Upper lobe of left lung (tissue), 6 donors: ENCODE measurements around the gene TRMT61B. TPM values are rescaled to one million over a fixed set of nuclear protein-coding genes. Genes with fewer than 3 reads are reported as not detected.

Experiments
- ATAC-seq, 2 donors: fragments of 200-7000 bp; cut with Tn5 transposase; one replicate each; pipeline ENCODE4 v1.9.1; 2022; ENCODE audit warnings: mild to moderate bottlenecking in 2 of 2, moderate library complexity in 2 of 2; ENCODE audit not compliant: low FRiP score in 2 of 2
- DNase-seq, 2 donors: peaks; one replicate each; pipeline ENCODE4 v3.0.0-alpha.2; 2019 to 2020
- H3K27ac ChIP-seq, 4 donors: fragments of 200-600 bp; sonication (generic); one replicate each; pipeline ENCODE4 v1.5.1; 2016 to 2019
- H3K27me3 ChIP-seq, 4 donors: fragments of 200-600 bp; sonication (generic); one replicate each; pipeline ENCODE4 v1.5.1; 2017 to 2019
- H3K36me3 ChIP-seq, 4 donors: fragments of 200-600 bp; sonication (generic); one replicate each; pipeline ENCODE4 v1.5.1; 2016 to 2019
- H3K4me1 ChIP-seq, 4 donors: fragments of 200-600 bp; sonication (generic); one replicate each; pipeline ENCODE4 v1.5.1; 2018 to 2019
- H3K4me3 ChIP-seq, 4 donors: fragments of 200-600 bp; sonication (generic); one replicate each; pipeline ENCODE4 v1.5.1; 2017 to 2019; ENCODE audit warnings: mild to moderate bottlenecking in 2 of 4, moderate library complexity in 1 of 4
- H3K9me3 ChIP-seq, 4 donors: fragments of 200-600 bp; sonication (generic); one replicate each; pipeline ENCODE4 v1.5.1; 2018 to 2019
- CTCF ChIP-seq, 6 experiments: fragments of 450-650 bp in 4 of 6; fragments of 200-600 bp in 2 of 6; sonication (generic) in 2 of 6; IDR thresholded peaks; one replicate each; pipeline ENCODE4 v1.5.1; 2016 to 2019; ENCODE audit warnings: antibody characterized with exemption in 6 of 6
- EP300 ChIP-seq, 4 donors: sonication (generic); formaldehyde crosslinking; IDR thresholded peaks; one replicate each; pipeline ENCODE4 v1.5.1; 2017; ENCODE audit warnings: antibody characterized with exemption in 4 of 4, control low read depth in 2 of 4
- POLR2A ChIP-seq, 4 donors: fragments of 450-650 bp; IDR thresholded peaks; one replicate each; pipeline ENCODE4 v1.5.1; 2016 to 2017; ENCODE audit warnings: antibody characterized with exemption in 4 of 4, mild to moderate bottlenecking in 2 of 4
- POLR2AphosphoS5 ChIP-seq, 2 donors: sonication (generic); formaldehyde crosslinking; IDR thresholded peaks; one replicate each; pipeline ENCODE4 v1.5.1; 2017; ENCODE audit warnings: antibody characterized with exemption in 2 of 2
- WGBS, 2 donors: methylation state at CpG; one replicate each; pipeline ENCODE4 v1.1.5; 2017 to 2018; 5-methylcytosine and 5-hydroxymethylcytosine counted together
- total RNA-seq, 6 donors: library from RNA; depleted of rRNA in 4 of 6; stranded (reverse); fragments of >200 nt in 4 of 6; gene quantifications; one replicate each; pipeline versions ENCODE4 v1.1.0 to v1.2.1, GENCODE V29; 2016 to 2021
- donor health status: DM: no; HTN: no; CAD: no; lungs with moderate emphysema.
- donor health status: DM: no; HTN: yes; CAD: no; lungs with severe emphysema.

TRMT61B gene
- total RNA-seq, 6 donors from 2014 or later: 7.9 to 12.5 (median 9.7) TPM

- H3K27ac ChIP-seq: no peak overlapping the region
- TF ChIP-seq POLR2A (IDR thresholded peaks at IDR 0.05) (no peak), EP300 (IDR thresholded peaks at IDR 0.05) (no peak), POLR2AphosphoS5 (IDR thresholded peaks at IDR 0.05) (no peak), CTCF (IDR thresholded peaks at IDR 0.05) (no peak)
- H3K27me3 ChIP-seq: no peaks in the 10 kb centered on the region
- ATAC-seq (no peak), DNase-seq (no peak)
- no peaks in the 10 kb centered on the region for H3K9me3 ChIP-seq
- H3K4me3 ChIP-seq: no peak overlapping the region
- no peaks in the 10 kb centered on the region for H3K4me1 ChIP-seq
- H3K36me3 ChIP-seq: peaks cover 0 to 26% (median 5%) of the 10 kb centered on the region in 4 donors
Observed at GRCh38 chr2:28855977-28856376, 14.1 kb downstream of the TRMT61B start.

GRCh38 chr2:28855193-28855592 is 14.9 kb downstream of the TRMT61B start:
- ATAC-seq (no peak), DNase-seq (no peak)
- no peak for TF ChIP-seq CTCF (IDR thresholded peaks at IDR 0.05)
- TF ChIP-seq EP300 (IDR thresholded peaks at IDR 0.05): no peak
- TF ChIP-seq POLR2A (IDR thresholded peaks at IDR 0.05): no peak
- no peak for TF ChIP-seq POLR2AphosphoS5 (IDR thresholded peaks at IDR 0.05)
- WGBS, 2 donors: 94 to 100% methylated on average over 1 of the region's 1 CpG
- no peak overlapping the region for H3K4me3 ChIP-seq
- H3K36me3 ChIP-seq: peaks cover 0 to 22% (median 0%) of the 10 kb centered on the region in 4 donors
- no peak overlapping the region for H3K27ac ChIP-seq
- no peaks in the 10 kb centered on the region for H3K27me3 ChIP-seq
- no peaks in the 10 kb centered on the region for H3K9me3 ChIP-seq
- H3K4me1 ChIP-seq: no peaks in the 10 kb centered on the region

GRCh38 chr2:28842042-28842441 is 28.1 kb downstream of the TRMT61B start:
- TF ChIP-seq EP300 (IDR thresholded peaks at IDR 0.05) (no peak), CTCF (IDR thresholded peaks at IDR 0.05) (no peak), POLR2A (IDR thresholded peaks at IDR 0.05) (no peak), POLR2AphosphoS5 (IDR thresholded peaks at IDR 0.05) (no peak)
- Histone ChIP-seq H3K4me3 (no peak overlapping the region), H3K4me1 (no peaks in the 10 kb centered on the region), H3K27ac (no peak overlapping the region), H3K36me3 (peaks cover 0 to 6% (median 2%) of the 10 kb centered on the region in 4 donors), H3K27me3 (no peaks in the 10 kb centered on the region), H3K9me3 (no peaks in the 10 kb centered on the region)
- DNase-seq (no peak), ATAC-seq (no peak)
- 57 to 60% methylated on average over 3 of the region's 3 CpGs for WGBS, 2 donors

- no peak overlapping the region for H3K4me3 ChIP-seq
- DNase-seq: no peak
- 82 to 88% methylated on average over 2 of the region's 2 CpGs for WGBS, 2 donors
- no peaks in the 10 kb centered on the region for H3K4me1 ChIP-seq
- no peaks in the 10 kb centered on the region for H3K9me3 ChIP-seq
- no peaks in the 10 kb centered on the region for H3K27me3 ChIP-seq
- no peaks in the 10 kb centered on the region for H3K36me3 ChIP-seq
- H3K27ac ChIP-seq: no peak overlapping the region
- ATAC-seq: no peak
- TF ChIP-seq POLR2AphosphoS5 (IDR thresholded peaks at IDR 0.05): no peak
- TF ChIP-seq EP300 (IDR thresholded peaks at IDR 0.05): no peak
- TF ChIP-seq POLR2A (IDR thresholded peaks at IDR 0.05): no peak
- no peak for TF ChIP-seq CTCF (IDR thresholded peaks at IDR 0.05)
Observed at GRCh38 chr2:28838971-28839370, 31.1 kb downstream of the TRMT61B start.

GRCh38 chr2:28835781-28836180 is 34.3 kb downstream of the TRMT61B start:
- DNase-seq (no peak), ATAC-seq (no peak)
- WGBS, 2 donors: 76 to 82% methylated on average over 2 of the region's 2 CpGs
- TF ChIP-seq POLR2AphosphoS5 (IDR thresholded peaks at IDR 0.05) (no peak), CTCF (IDR thresholded peaks at IDR 0.05) (no peak), EP300 (IDR thresholded peaks at IDR 0.05) (no peak), POLR2A (IDR thresholded peaks at IDR 0.05) (no peak)
- no peak overlapping the region for H3K4me3 ChIP-seq
- no peak overlapping the region for H3K27ac ChIP-seq
- no peaks in the 10 kb centered on the region for H3K4me1 ChIP-seq
- no peaks in the 10 kb centered on the region for H3K36me3 ChIP-seq
- H3K27me3 ChIP-seq: no peaks in the 10 kb centered on the region
- H3K9me3 ChIP-seq: no peaks in the 10 kb centered on the region
